Type B pancreatic cell (in vitro differentiated cells): ENCODE measurements around the gene IAH1. TPM values are rescaled to one million over a fixed set of nuclear protein-coding genes. Genes with fewer than 3 reads are reported as not detected.

Source experiments
- DNase-seq: peaks from one replicate; pipeline ENCODE4 v3.0.0; 2021; ENCODE audit warnings: mixed read lengths; ENCODE audit not compliant: unreplicated experiment; ENCODE audit errors: extremely low spot score
- H3K27ac Mint-ChIP-seq: 2 replicates; pipeline ENCODE4 v1.8.0; 2021; ENCODE audit warnings: mild to moderate bottlenecking, mixed read lengths
- H3K27me3 Mint-ChIP-seq: 2 replicates; pipeline ENCODE4 v1.8.0; 2021; ENCODE audit warnings: mixed read lengths
- H3K36me3 Mint-ChIP-seq: 2 replicates; pipeline ENCODE4 v1.8.0; 2021; ENCODE audit warnings: mixed read lengths
- H3K4me1 Mint-ChIP-seq: one replicate; pipeline ENCODE4 v1.8.0; 2021; ENCODE audit warnings: mixed read lengths; ENCODE audit not compliant: unreplicated experiment
- H3K4me3 Mint-ChIP-seq: 2 replicates; pipeline ENCODE4 v1.8.0; 2021; ENCODE audit warnings: mild to moderate bottlenecking, mixed read lengths
- H3K9me3 Mint-ChIP-seq: 2 replicates; pipeline ENCODE4 v1.8.0; 2021; ENCODE audit warnings: mixed read lengths
- total RNA-seq: library from RNA; stranded (reverse); gene quantifications from 2 replicates; pipeline ENCODE4 v1.2.1, GENCODE V29; 2021; ENCODE audit warnings: low replicate concordance
- TF ChIP-seq, protein P1 (sequence below): fragments of 200-600 bp; sonication (generic); conservative IDR thresholded peaks from 2 replicates; pipeline ENCODE4 v1.5.0; 2021; ENCODE audit warnings: antibody characterized with exemption, mild to moderate bottlenecking

Gene IAH1
- total RNA-seq, 1 donor from 2014 or later = 43.9 TPM

GRCh38 chr2:9483107-9483506 lies 8.8 kb downstream of the IAH1 start:
- Mint-ChIP-seq H3K4me1 (no peaks in the 10 kb centered on the region), H3K27me3 (no peaks in the 10 kb centered on the region), H3K4me3 (no peak overlapping the region), H3K27ac (peak overlapping the region; percentile 14), H3K9me3 (no peaks in the 10 kb centered on the region), H3K36me3 (peaks cover 21% of the 10 kb centered on the region)
- DNase-seq = no peak
- TF ChIP-seq, protein P1, sequence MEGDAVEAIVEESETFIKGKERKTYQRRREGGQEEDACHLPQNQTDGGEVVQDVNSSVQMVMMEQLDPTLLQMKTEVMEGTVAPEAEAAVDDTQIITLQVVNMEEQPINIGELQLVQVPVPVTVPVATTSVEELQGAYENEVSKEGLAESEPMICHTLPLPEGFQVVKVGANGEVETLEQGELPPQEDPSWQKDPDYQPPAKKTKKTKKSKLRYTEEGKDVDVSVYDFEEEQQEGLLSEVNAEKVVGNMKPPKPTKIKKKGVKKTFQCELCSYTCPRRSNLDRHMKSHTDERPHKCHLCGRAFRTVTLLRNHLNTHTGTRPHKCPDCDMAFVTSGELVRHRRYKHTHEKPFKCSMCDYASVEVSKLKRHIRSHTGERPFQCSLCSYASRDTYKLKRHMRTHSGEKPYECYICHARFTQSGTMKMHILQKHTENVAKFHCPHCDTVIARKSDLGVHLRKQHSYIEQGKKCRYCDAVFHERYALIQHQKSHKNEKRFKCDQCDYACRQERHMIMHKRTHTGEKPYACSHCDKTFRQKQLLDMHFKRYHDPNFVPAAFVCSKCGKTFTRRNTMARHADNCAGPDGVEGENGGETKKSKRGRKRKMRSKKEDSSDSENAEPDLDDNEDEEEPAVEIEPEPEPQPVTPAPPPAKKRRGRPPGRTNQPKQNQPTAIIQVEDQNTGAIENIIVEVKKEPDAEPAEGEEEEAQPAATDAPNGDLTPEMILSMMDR = no peak

DNA sequence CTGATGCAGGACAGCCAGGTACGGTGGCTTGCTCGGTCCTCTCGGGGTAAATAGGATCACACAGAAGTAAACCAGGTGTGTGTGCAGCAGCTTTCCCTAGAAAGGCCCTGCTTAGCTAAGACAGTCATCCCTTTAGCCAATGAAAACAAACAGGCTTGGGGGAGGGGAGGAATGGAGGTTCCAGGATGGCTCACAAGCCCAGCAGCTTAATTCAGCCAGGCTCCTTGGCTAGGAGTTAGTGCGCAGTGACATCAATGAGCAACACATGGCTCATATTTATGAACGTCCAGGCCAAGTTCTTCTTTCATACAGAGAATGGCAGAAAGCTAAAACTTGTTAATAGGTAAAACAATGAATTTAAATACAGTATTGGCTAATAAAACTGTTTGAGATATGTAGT lies 10.2 kb downstream of the IAH1 start:
- Mint-ChIP-seq H3K9me3 (no peaks in the 10 kb centered on the region), H3K4me3 (no peak overlapping the region), H3K27me3 (no peaks in the 10 kb centered on the region), H3K4me1 (no peaks in the 10 kb centered on the region), H3K27ac (no peak overlapping the region), H3K36me3 (peaks cover 22% of the 10 kb centered on the region)
- TF ChIP-seq, protein P1 = no peak
- no peak for DNase-seq

GRCh38 chr2:9488583-9489547 lies 14.5 kb downstream of the IAH1 start:
- TF ChIP-seq, protein P1 = no peak
- H3K4me1 Mint-ChIP-seq = peaks cover 5% of the 10 kb centered on the region
- peaks cover 37% of the 10 kb centered on the region for H3K36me3 Mint-ChIP-seq
- H3K9me3 Mint-ChIP-seq = no peaks in the 10 kb centered on the region
- H3K4me3 Mint-ChIP-seq = no peak overlapping the region
- DNase-seq = no peak
- no peaks in the 10 kb centered on the region for H3K27me3 Mint-ChIP-seq
- no peak overlapping the region for H3K27ac Mint-ChIP-seq

- no peaks in the 10 kb centered on the region for H3K9me3 Mint-ChIP-seq
- DNase-seq = no peak
- no peaks in the 10 kb centered on the region for H3K27me3 Mint-ChIP-seq
- H3K4me3 Mint-ChIP-seq = no peak overlapping the region
- peaks cover 29% of the 10 kb centered on the region for H3K36me3 Mint-ChIP-seq
- peak overlapping the region; percentile 18 for H3K27ac Mint-ChIP-seq
- TF ChIP-seq, protein P1 = no peak
- H3K4me1 Mint-ChIP-seq = peaks cover 5% of the 10 kb centered on the region
Observed at GRCh38 chr2:9490789-9491188, 16.4 kb downstream of the IAH1 start.

DNA sequence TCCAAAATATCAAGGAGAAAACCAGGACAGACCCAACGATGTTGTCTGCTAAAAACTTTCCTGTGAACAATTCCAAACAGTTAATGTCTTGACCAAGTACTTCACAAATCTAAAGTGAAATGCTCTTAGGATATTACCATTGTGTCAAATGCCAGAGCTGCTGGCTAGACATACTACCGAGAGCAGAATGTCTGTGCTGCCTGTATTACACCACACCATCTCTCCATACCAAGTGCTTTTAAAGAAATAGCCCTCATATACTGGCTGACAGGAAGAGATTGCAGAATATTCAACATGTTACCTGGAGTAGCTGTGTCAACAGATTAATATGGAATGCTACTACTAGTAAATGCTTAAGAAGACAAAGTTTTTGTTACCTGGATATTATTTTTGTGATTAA lies 18.6 kb downstream of the IAH1 start:
- peaks cover 29% of the 10 kb centered on the region for H3K36me3 Mint-ChIP-seq

More for the DNA sequence above, 18.6 kb downstream of the IAH1 start:
- H3K9me3 Mint-ChIP-seq = no peaks in the 10 kb centered on the region
- peaks cover 5% of the 10 kb centered on the region for H3K4me1 Mint-ChIP-seq
- no peaks in the 10 kb centered on the region for H3K27me3 Mint-ChIP-seq
- no peak overlapping the region for H3K4me3 Mint-ChIP-seq
- no peak overlapping the region for H3K27ac Mint-ChIP-seq
- TF ChIP-seq, protein P1 = no peak
- no peak for DNase-seq
